Nephron (organoid): Measurements from ENCODE around the gene RNF19B.
"Not testable (repeated sequence)": the region's sequence is repeated elsewhere in the genome, so short reads cannot be mapped to it uniquely, and the experiment has no call there.

Experiments
- H3K27ac Mint-ChIP-seq, 3 experiments: 2 replicates each; pipeline ENCODE4 v1.8.0; 2020; ENCODE audit warnings: mixed read lengths in 3 of 3, mild to moderate bottlenecking in 2 of 3, moderate library complexity in 1 of 3
- H3K27me3 Mint-ChIP-seq: 2 replicates; pipeline ENCODE4 v1.8.0; 2021; ENCODE audit warnings: low read depth, mild to moderate bottlenecking, moderate library complexity, mixed read lengths
- H3K36me3 Mint-ChIP-seq: 2 replicates; pipeline ENCODE4 v1.8.0; 2020; ENCODE audit warnings: low read depth, mixed read lengths
- H3K4me1 Mint-ChIP-seq: 2 replicates; pipeline ENCODE4 v1.8.0; 2020; ENCODE audit warnings: mixed read lengths
- H3K4me3 Mint-ChIP-seq, 3 experiments: 2 replicates each; pipeline ENCODE4 v1.8.0; 2020; ENCODE audit warnings: mild to moderate bottlenecking in 3 of 3, mixed read lengths in 3 of 3, moderate library complexity in 2 of 3
- H3K9me3 Mint-ChIP-seq: 2 replicates; pipeline ENCODE4 v1.8.0; 2020; ENCODE audit warnings: mixed read lengths
- CTCF ChIP-seq, 3 experiments: fragments of 200-600 bp; sonication (generic); IDR thresholded peaks; one replicate each; pipeline ENCODE4 v1.5.0; 2021; ENCODE audit warnings: antibody characterized with exemption in 3 of 3; ENCODE audit not compliant: unreplicated experiment in 3 of 3

Gene RNF19B

GRCh38 chr1:32997381-32997891 is 32.8 kb upstream of the RNF19B start:
- Mint-ChIP-seq H3K4me1 (peaks cover 35% of the 10 kb centered on the region), H3K27ac (peak overlapping the region in 2 of 3 experiments; percentile 56 to 83), H3K9me3 (no peaks in the 10 kb centered on the region), H3K4me3 (no peak overlapping the region), H3K36me3 (no peaks in the 10 kb centered on the region), H3K27me3 (no peaks in the 10 kb centered on the region)
- no peak for TF ChIP-seq CTCF (IDR thresholded peaks at IDR 0.05; ENCODE audit: unreplicated experiment in 3 of 3)

- not testable (repeated sequence) for H3K4me3 Mint-ChIP-seq, H3K27me3 Mint-ChIP-seq, H3K36me3 Mint-ChIP-seq, H3K9me3 Mint-ChIP-seq, H3K27ac Mint-ChIP-seq
- peaks cover 43% of the 10 kb centered on the region for H3K4me1 Mint-ChIP-seq
These were observed 28.7 kb upstream of the RNF19B start for GRCh38 chr1:32993324-32993636.

- no peaks in the 10 kb centered on the region for H3K27me3 Mint-ChIP-seq
- no peaks in the 10 kb centered on the region for H3K36me3 Mint-ChIP-seq
- H3K4me1 Mint-ChIP-seq: peaks cover 37% of the 10 kb centered on the region
- H3K4me3 Mint-ChIP-seq: no peak overlapping the region
- H3K27ac Mint-ChIP-seq: peak overlapping the region; percentile 47 to 89 (median 69)
- no peaks in the 10 kb centered on the region for H3K9me3 Mint-ChIP-seq
- no peak for TF ChIP-seq CTCF (IDR thresholded peaks at IDR 0.05; ENCODE audit: unreplicated experiment in 3 of 3)
These were observed 28.1 kb upstream of the RNF19B start for GRCh38 chr1:32992489-32993323.

- Mint-ChIP-seq H3K36me3 (no peaks in the 10 kb centered on the region), H3K4me3 (no peak overlapping the region), H3K27me3 (no peaks in the 10 kb centered on the region), H3K4me1 (peaks cover 29% of the 10 kb centered on the region), H3K27ac (peak overlapping the region; percentile 47 to 89 (median 69)), H3K9me3 (no peaks in the 10 kb centered on the region)
- TF ChIP-seq CTCF (IDR thresholded peaks at IDR 0.05; ENCODE audit: unreplicated experiment in 3 of 3): no peak
These were observed 27.3 kb upstream of the RNF19B start for GRCh38 chr1:32991819-32992488.

- no peak overlapping the region for H3K27ac Mint-ChIP-seq
- H3K4me1 Mint-ChIP-seq: peaks cover 29% of the 10 kb centered on the region
- no peaks in the 10 kb centered on the region for H3K36me3 Mint-ChIP-seq
- H3K4me3 Mint-ChIP-seq: no peak overlapping the region
- TF ChIP-seq CTCF (IDR thresholded peaks at IDR 0.05; ENCODE audit: unreplicated experiment in 3 of 3): no peak
- no peaks in the 10 kb centered on the region for H3K9me3 Mint-ChIP-seq
- no peaks in the 10 kb centered on the region for H3K27me3 Mint-ChIP-seq
These were observed 26.8 kb upstream of the RNF19B start for GRCh38 chr1:32991386-32991785.

GRCh38 chr1:32990887-32991286 is 26.3 kb upstream of the RNF19B start:
- Mint-ChIP-seq H3K4me3 (no peak overlapping the region), H3K27ac (no peak overlapping the region), H3K4me1 (peaks cover 29% of the 10 kb centered on the region), H3K27me3 (peaks cover 1% of the 10 kb centered on the region), H3K36me3 (no peaks in the 10 kb centered on the region), H3K9me3 (no peaks in the 10 kb centered on the region)
- TF ChIP-seq CTCF (IDR thresholded peaks at IDR 0.05; ENCODE audit: unreplicated experiment in 3 of 3): no peak
